Measurements from ENCODE around the gene TXN2.
"Not testable (repeated sequence)": the region's sequence is repeated elsewhere in the genome, so short reads cannot be mapped to it uniquely, and the experiment has no call there.

The TXN2 gene

DNA sequence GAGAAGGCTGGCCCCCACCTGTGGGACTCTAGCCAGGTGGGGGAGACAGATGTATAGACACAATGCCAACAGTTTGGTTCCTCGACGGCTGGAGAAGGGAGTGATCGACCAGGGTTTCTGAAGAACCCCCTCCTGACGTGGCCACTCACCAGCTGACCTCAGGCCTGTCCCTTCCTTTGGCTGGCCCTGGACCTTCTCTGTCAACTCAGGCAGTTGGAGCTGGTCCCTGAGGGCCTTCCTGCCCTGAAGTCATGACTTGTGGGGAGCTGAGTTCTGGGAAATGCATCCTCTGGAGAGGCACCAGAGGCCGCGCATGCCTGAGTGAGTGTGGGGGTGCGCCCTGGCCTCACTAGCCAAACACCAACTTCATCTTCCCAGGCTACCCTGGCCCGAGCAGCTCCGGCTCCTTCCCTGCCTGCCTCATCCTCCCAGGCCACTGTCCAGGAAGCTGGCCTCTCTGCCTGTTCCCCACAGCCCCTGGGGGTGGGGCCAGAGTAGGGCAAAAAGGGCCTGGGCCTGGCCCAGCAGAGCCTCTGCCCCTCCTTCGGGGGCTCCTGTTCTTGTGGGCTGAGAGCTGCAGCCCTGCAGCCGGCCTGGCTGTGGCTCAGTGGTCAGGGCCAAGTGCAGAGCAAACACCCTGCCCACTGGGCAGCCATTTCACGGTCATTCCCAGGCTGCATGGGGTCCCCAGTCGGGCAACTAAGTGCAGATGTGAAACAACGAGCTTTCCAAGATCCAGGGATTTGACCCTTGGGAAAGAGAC is 23.6 kb downstream of the TXN2 start:
- no peak for DNase-seq (ENCODE audit: extremely low spot score, insufficient read length, low read depth)
- FAIRE-seq, result no peak

DNA sequence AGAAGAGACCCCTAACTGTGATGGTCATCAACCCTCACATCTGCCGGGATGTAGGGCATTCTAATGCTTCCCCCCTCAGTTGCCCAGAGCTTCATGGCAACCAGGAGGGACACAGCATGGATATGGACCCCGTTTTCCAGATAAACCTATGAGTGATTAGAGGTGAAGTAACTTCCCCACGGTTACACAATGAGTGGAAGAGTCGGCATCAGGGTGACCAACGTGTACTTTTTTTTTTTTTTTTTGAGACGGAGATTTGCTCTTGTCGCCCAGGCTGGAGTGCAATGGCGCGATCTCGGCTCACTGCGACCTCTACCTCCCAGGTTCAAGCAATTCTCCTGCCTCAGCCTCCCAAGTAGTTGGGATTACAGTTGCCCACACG is 25.0 kb downstream of the TXN2 start:
- no peak for FAIRE-seq

DNA sequence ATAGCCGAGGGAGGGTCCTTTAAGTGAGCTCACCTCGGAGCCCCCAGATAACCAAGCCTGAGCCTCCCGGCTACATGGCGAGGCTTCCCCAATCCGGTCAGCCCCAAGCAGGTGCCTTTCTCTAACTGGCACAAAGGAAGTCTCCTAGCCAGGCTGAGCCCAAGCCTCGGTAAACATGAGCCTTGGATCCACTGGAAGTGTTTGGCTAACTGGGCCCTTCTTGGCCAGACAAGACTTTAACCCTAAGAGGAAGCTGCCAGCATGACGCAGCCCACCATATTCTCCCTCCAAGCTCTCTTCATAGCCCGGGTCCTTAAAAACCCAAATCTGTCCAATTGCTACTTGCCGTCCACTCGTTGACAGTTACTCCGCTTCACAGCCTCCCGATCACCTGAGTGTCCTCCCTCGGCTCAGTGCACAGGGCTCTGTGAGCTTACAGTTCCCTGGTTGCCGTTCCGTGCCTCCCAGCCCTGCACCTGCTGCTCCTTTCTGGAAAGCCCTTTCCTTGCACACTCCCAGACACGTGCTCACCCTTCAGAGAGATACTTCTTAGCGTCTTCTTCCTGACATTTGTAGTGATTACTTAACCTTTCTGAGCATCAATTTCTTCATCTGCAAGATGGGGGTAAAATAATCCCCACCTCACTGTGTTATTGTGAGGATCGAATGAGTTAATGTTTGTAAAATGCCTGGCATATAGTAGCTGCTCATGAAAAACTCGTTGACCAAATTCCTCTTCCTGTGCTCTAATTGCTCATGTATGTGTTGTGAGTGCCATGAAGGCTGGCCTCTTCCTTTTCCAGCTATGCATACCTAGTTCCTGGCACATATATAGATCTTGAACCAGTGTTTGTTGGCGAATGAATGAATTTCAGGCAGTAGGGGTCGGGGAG is 25.6 kb downstream of the TXN2 start:
- no peak for DNase-seq (ENCODE audit: extremely low spot score, insufficient read length, low read depth)
- peak; percentile 9 for FAIRE-seq

More for the DNA sequence above, 25.0 kb downstream of the TXN2 start:
- no peak for DNase-seq (ENCODE audit: extremely low spot score, insufficient read length, low read depth)

DNA sequence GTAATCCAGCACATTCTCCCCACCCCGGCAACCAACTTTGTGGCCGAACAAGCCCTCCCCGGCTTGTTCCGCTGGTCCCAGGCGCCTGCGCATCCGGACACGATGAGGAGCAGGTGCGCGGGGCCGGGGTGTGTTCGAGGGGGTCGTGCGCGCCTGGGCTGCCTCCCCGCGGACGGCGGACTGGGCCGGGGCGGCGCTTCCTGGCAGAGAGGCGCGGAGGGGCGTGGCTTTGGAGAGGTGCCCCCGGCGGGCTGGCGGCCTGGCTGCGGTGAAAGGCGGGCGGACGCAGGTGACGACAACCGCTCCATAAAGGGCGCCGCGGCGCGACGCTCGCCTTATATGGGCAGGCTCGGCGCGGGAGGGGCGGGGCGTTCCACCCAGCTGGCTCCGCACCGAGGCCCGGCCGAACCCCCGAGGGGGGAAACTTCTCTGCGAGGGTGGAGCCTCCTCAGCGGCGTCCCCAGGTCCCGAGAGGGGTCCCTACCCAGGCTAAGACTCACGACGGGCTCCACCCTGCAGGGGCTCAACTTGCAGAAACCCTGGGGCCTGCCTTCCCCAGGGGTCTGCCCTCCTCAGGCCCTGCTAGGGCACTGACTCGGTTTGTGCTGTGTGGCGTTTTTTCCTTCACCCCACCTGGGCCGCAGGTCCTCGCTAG is 26.4 kb downstream of the TXN2 start:
- FAIRE-seq, result peak; percentile 60
- peak; percentile 80 for DNase-seq (ENCODE audit: extremely low spot score, insufficient read length, low read depth)

DNA sequence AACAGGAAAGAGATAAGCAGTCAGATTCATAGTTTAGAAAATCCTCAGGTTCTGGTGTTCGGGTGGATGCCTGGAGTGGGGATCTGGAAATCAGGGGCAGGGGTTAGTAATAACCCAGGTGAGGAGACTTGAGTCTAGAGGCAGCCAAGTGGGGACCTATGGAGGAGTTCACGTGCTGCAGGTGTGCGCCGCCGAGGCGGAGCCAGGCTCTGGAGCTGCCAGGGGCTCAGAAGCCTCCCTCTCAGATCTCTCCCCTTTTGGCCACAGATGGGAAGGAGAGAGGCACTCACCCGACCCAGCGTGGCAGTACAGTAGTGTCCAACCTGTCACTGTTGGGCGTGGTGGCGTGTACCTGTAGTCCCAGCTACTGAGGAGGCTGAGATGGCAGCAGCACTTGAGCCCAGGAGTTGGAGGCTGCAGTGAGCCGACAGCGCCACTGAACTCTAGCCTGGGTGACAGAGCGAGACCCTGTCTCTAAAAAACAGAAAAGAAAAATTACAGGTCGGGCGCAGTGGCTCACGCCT is 27.5 kb downstream of the TXN2 start:
- DNase-seq (ENCODE audit: extremely low spot score, insufficient read length, low read depth) (no peak), FAIRE-seq (no peak)

DNA sequence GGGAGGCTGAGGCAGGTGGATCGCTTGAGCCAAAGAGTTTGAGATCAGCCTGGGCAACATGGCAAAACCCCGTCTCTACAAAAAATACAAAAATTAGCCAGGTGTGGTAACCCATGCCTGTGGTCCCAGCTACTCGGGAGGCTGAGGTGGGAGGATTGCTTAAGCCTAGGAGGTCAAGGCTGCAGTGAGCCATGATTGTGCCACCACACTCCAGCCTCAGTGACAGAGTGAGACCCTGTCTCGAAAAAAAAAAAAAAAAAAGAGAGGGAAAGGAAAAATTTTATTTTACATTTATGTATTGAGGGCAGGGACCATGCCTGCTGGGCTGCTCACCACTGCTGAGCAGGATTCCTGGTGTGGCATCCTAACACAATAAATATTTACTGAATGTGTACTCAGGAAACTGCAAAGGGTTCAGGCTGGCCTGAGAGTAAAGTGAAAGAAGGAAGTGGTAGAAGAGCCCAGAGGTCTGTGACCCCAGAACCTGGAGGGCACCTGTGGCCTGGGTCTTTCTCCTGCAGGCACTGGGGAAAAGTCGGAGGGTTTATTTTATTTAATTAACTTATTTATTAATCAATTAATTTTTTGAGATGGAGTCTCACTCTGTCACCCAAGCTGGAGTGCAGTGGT is 28.3 kb downstream of the TXN2 start:
- not testable (repeated sequence) for DNase-seq (ENCODE audit: extremely low spot score, insufficient read length, low read depth)
- FAIRE-seq, result peak; percentile 47

DNA sequence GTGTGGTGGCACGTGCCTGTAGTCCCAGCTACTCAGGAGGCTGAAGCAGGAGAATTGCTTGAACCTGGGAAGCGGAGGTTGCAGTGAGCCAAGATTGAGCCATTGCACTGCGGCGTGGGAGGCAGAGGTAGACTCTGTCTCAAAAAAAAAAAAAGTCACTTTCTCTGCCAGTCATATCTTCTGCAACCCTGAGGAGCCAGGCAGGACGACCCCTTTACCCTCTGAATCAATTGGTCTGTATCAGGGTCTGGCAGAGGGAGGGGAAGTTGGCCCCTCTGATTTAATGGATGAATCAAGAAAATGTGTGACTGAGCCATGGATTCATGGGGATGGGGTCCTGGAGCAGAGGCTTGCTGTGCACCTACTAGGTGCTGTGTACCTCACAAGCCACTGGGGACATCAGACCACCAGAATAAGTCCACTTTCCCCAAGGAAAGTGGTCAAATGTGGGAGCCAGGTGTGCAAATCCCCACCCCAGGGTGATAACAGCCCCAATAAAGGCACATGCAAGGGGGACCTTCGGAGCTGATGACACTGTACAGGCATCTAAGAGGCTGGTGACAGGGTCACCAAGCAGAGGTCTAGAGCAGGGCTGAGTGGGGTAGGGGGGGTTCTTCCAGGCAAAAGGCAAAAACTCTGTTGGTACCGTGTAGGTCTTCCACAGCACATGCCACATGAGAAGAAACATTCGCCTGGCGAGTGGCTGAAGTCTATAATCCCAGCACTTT is 29.0 kb downstream of the TXN2 start:
- DNase-seq (ENCODE audit: extremely low spot score, insufficient read length, low read depth), result no peak

DNA sequence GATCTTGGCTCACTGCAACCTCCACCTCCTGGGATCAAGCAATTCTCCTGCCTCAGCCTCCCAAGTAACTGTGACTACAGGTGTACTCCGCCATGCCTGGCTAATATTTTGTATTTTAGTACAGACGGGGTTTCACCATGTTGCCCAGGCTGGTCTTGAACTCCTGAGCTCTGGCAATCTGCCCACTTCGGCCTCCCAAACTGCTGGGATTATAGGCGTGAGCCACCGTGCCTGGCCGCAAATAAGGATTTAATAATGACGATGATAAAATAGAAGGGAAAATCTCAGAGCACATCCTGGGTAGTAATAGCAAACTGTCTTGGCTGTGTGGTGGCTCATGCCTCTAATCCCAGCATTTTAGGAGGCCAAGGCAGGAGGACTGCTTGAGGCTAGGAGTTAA is 30.5 kb downstream of the TXN2 start:
- not testable (repeated sequence) for FAIRE-seq

More for the DNA sequence above, 29.0 kb downstream of the TXN2 start:
- FAIRE-seq, result no peak

DNA sequence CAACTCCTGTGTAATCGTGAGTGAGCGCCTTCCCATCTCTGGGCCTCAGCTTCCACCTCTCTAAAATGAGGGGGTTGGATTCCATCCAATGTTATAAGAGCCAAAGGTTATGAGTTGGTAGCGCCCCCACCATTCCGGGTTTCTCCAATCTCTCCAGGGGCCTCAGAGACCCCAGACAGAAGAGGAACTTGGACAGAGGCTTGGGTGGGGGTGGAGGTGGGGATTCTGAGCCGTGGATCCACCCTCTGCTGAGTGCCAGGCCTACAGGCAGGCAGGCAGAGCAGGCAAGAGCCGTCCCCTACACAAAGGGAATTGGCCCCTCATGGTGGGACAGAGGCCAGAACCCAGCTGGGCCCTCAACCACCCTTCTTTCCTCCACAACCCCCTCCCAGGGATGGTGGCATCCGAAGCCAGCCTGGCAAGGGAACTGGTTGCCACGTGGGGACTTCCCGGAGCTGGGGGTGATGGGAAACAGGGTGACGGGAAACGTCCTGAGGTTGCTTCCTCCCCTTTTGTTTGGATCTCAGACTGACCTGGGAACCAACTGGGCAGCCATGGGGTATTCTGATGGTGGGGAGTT is 31.8 kb downstream of the TXN2 start:
- FAIRE-seq (no peak), DNase-seq (ENCODE audit: extremely low spot score, insufficient read length, low read depth) (no peak)

More for the DNA sequence above, 30.5 kb downstream of the TXN2 start:
- not testable (repeated sequence) for DNase-seq (ENCODE audit: extremely low spot score, insufficient read length, low read depth)

DNA sequence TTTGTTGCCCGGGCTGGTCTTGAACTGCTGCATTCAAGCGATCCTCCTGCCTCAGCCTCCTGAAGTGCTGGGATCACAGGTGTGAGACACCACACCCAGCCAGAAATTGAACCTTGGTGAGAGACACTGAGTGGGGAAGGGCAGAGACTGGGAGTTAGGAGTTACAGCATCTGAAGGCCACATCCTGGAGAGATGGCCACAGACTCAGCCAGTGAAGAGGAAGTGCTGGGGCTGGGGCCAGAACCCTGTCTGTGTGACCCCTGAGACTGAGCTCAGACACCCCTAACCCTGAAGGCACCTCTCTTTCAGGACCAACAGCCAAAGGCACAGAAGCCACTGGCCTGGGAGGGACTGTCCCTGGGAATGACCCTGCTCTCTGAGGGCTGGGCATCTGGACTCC is 33.8 kb downstream of the TXN2 start:
- FAIRE-seq (no peak), DNase-seq (ENCODE audit: extremely low spot score, insufficient read length, low read depth) (no peak)

DNA sequence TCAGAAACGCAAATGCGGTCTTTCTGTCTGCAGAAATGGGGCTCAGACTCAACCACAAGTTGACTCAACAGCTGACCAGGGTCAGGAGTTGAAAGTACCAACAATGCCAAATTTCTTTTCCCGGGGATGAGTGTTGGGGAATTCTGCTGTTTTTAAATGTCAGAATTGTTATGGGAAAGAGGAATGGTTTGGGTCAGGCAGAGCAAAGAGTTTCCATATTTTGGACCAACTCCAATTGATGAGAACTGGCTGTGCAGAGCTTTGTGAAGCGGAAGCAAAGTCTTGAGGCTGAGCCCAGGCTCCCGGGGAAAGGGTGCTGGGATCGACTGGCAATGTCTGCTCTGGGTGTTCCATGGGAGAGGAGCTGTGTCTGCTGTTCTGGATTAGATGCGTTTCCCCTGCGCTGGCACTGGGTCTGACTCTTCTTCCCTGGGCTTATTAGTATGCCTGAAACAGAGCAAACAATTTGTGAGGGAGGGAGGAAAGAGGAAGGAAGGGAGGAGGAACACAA is 36.2 kb downstream of the TXN2 start:
- FAIRE-seq (no peak), DNase-seq (ENCODE audit: extremely low spot score, insufficient read length, low read depth) (no peak)

DNA sequence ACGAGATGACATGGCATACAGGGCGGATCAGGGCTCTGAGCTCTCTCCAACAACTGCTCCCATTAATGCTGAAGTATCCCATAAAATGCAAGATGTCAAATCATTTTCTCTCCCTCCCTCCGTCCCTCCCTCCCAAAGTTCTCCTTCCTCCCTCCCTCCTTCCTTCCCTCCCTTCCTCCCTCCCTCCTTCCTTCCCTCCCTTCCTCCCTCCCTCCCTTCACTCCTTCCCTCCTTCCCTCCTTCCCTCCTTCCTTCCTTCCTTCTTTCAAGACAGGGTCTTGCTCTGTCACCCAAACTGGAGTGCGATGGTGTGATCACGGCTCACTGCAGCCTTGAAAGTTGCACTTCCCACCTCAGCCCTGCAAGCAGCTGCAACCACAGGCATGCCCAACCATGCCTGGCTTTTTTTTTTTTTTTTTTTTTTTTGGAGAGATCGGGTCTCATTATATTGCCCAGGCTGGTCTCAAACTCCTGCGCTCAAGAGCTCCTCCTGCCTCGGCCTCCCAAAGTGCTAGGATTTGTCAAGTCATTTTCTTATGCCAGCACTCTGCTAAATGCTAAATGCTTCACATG is 38.2 kb downstream of the TXN2 start:
- DNase-seq (ENCODE audit: extremely low spot score, insufficient read length, low read depth), result no peak
- no peak for FAIRE-seq

DNA sequence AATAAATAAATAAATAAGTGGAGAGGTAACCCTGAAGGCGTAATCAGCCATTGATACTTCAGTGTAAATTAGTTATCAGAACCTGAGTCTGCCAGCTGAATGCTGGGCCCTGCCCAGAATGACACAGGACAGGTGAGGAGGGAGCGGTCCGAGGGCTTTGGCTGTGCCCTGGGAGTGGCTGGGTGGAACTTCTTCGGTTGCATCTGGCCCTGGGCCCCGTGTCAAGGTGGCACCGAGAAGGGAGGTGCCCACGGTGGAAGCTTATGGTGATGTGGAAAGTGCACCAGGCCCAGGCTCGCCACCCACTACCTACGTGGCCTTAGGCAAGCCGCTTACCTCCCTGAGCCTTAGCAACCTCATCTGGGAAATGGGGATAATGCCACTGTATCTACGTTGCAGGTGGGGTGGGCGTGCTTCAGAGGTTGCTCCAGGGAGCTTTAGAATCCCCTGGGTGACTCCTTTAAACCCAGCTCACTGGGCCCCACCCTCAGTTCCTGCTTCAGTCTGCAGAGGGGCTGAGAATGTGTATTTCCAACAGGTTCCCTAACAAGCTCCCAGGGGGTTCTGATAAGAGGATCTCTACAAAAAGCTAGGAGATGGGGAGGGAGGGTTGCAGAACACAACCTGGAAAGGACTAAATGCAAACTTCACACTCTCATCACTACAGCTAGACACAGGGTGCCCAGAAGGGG is 38.8 kb downstream of the TXN2 start:
- no peak for FAIRE-seq
- DNase-seq (ENCODE audit: extremely low spot score, insufficient read length, low read depth), result no peak

DNA sequence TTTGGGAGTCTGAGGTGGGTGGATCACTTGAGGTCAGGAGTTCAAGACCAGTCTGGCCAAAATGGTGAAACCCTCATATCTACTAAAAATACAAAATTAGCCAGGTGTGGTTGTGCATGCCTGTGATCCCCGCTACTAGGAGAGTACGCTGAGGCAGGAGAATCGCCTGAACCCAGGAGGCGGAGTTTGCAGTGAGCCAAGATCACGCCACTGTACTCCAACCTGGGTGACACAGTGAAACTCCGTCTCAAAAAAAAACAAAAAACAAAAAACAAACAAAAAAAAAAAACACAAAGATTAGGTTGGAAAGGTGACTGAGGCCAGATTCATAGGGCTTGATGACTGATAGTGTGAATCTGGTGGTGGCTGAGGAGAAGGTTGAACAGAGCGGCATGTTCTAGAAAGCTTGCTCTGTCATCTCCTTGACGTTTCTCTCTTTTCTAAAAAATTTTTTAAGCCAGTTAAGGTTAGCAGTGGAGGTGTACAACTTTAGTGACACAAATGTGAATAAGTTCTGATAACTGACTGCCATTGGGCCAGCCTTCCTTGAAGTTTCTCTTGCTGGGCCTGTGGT is 40.9 kb downstream of the TXN2 start:
- FAIRE-seq (no peak), DNase-seq (ENCODE audit: extremely low spot score, insufficient read length, low read depth) (no peak)

DNA sequence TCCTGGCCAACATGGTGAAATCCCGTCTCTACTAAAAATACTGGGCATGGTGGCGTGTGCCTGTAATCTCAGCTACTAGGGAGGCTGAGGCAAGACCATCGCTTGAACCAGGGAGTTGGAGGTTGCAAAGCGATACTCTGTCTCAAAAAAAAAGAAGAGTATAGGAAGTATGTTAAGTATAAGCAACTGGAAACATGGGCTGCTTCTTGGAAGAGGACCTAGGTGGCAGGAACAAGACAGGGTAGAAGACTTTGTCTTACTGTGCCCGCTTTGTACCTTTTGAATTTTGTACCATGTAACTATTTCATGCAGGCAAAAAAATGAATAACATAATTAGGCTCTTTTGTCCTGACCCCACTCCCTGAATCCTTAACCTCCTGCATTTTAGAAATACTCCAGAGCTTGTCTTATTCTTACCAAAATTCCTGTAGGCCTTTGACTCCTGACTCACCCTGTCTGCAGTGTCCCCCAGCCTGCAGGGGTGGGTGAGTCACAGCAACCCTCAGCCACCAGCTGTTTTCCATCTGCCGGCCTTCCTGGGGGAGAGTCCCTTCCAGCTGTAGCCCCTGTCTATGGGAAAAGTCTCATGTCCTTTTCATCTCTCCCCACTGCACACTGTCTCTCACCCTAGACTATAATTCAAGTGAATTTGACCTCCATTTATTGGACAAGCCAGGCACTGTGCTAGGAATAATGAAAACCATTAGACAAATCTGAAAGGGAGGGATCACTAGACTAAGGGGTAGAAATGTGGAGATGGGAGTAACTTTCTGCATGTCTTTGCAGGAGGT is 41.8 kb downstream of the TXN2 start:
- FAIRE-seq, result no peak
- no peak for DNase-seq (ENCODE audit: extremely low spot score, insufficient read length, low read depth)

DNA sequence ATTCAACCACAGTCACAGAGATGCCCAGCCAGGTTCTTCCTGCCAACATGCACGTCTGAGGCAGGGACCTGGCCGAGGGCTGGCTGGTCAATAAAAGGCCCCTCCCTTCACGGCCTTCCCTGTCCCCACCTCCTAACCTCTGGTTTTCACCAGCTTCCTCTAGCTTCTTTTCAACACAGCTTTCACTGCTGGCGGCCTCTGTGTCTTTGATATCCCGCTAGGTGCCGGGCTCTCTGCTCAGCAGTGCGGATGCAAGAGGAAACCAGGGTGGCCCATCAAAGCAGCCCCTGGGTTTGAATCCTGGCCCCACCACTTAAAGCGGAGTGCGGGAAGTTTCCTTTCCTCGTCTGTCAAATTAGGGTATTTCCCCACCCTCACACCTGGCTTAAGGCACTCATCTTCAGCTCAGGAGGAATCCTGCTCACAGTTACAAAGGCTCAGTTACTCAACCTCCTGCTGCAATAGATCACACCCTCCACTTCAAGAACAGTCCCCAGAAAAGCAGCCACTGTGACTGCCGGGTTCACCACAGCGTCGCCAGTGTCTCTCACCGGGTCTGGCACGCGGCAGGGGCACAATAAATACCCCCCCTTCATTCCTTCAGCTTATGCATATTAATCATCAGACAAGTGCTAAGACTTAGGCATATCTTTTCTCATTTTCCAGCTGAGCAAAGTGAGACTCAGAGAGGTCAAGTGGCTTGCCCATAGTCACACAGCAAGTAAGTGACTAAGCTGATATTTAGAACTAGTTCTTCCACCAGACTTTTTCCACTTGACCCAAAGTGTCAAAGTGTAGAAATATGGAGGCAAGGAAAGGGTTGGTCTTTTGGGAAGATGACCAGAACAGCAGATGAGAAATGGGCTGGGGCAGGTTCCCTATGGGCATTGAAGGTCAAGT is 45.7 kb downstream of the TXN2 start:
- no peak for DNase-seq (ENCODE audit: extremely low spot score, insufficient read length, low read depth)
- FAIRE-seq, result peak; percentile 87

All from GM18507 (cell line).